ENCODE results near the gene HSPA1L.
"Not testable (repeated sequence)": the region's sequence is repeated elsewhere in the genome, so short reads cannot be mapped to it uniquely, and the experiment has no call there.

Gene HSPA1L

GRCh38 chr6:31813465-31813849, 1.6 kb downstream of the HSPA1L start:
- no peak for DNase-seq (ENCODE audit: low spot score)

DNA sequence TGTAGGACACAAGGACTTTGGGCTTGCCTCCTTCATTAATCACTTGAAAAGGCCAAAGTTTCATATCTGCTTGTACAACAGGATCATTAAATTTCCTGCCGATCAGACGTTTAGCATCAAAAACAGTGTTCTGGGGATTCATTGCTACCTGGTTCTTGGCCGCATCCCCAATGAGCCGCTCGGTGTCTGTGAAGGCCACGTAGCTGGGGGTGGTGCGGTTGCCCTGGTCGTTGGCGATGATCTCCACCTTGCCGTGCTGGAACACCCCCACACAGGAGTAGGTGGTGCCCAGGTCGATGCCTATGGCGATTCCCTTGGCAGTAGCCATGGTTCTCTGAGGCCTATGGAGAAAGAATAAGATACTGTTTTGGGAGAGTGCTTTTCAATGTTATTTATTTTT, 3.4 kb downstream of the HSPA1L start:
- DNase-seq (ENCODE audit: low spot score): no peak

GRCh38 chr6:31808599-31808998, 6.5 kb downstream of the HSPA1L start:
- not testable (repeated sequence) for DNase-seq (ENCODE audit: low spot score)

DNA sequence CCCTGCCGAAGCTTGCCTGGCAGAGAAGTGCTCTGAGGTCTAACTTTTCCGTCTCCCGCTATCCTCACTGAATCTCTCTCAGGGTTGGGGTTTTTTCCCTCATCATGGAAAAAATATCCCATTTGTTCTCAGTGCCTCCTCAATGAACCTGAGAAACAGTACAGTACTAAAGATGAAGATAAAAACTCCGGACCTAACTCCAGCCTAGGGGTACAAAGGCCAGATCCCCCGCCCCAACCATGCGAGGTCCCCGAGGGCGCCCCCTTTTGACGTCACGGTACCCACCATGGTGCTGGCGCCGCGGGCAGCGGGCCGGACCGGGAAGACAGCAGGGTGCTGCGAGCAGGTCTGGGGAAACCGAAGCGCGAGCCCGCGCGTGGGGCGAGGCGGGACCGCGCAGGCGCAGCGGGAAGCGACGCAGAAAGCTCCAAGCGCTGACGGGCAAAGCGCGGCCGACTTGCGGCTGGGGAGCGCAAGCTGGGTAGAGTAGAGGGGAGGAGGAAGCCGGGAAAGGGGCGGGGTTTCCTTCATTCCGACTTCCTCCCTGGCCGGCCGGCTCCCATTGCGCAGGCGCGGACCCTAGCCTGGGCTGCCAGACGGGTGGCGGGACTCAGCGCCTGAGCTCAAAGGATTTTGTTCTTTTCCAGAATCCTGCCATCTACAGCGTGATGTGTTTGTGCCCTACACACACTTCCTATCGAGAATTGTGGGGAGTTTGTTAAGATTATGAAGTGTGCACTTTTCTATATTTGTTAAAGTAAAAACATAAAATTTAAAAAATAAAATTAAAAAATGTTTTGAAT, 8.4 kb downstream of the HSPA1L start, which contains the start of gene LSM2:
Gene LSM2 (minus strand): TSS at position 497 of the 803 bp plus-strand sequence. CDS start 209 bp downstream, at position 288.
- peak; percentile 96 for DNase-seq (ENCODE audit: low spot score)

GRCh38 chr6:31805939-31806469, 9.1 kb downstream of the HSPA1L start:
- DNase-seq (ENCODE audit: low spot score): no peak

DNA sequence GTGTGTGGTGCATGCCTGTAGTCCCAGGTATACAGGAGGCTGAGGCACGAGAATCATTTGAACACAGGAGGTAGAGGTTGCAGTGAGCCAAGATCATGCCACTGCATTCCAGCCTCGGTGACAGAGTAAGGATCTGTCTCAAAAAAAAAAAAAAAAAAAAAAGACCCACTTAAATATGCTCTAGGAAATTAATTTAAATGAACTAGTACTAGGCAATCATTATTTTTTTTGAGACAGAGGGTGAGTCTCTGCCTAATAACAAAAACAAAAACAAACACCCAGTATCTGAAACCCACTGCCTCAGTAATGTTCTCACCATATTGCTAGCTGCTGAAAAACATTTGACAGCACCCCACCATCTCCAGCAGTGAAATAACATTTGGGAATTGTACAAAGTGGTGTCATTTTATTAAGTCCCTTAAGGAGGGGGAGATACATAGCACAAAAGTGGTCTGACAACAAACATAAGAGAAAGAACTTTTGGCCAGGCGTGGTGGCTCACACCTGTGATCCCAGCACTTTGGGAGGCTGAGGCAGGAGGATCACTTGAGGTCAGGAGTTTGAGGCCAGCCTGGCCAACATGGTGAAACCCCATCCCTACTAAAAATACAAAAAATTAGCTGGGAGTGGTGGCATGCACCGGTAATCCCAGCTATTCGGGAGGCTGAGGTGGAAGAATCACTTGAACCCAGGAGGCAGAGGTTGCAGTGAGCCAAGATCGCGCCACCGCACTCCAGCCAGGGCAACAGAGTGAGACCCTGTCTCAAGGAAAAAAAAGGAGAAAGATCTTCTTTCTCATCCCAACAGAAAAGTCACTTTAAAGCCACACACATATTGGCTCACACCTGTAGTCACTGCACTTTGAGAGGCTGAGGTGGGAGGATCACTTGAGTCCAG, 13.8 kb downstream of the HSPA1L start:
- DNase-seq (ENCODE audit: low spot score): not testable (repeated sequence)

DNA sequence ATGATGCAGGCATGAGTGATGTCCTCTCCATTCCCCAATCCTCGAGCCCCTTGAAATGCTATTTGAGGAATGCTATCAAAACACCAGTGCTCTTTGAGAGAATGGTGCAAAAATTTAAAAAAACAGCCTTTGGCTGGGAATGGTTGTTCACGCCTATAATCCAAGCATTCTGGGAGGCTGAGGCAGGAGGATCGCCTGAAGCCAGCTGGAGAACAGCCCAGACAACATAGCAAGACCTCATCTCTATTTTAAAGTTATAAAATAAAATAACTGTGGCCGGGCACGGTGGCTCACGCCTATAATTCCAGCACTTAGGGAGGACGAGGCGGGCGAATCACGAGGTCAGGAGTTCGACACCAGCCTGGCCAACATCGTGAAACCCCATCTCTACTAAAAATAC, 15.3 kb downstream of the HSPA1L start:
- no peak for DNase-seq (ENCODE audit: low spot score)

GRCh38 chr6:31797588-31797987, 17.5 kb downstream of the HSPA1L start:
- no peak for DNase-seq (ENCODE audit: low spot score)

DNA sequence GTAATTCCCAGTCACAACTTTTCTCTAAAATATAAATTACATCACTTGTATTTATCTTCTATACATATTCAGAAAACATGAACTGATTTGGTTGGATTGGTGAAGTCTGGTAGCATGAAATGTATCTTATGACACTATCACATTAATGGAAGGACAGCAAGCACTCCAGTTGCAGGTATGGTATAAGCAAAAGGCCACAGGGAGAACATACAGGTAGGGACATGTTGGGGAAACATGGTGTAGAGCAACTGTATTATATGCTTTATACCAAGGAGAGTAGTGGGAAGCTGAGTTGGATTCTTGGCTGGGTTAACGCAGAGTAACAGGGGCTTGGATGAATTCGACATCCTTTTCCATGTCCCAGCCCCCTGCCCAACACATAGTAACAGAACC, 18.1 kb downstream of the HSPA1L start:
- no peak for DNase-seq (ENCODE audit: low spot score)

- peak; percentile 94 for DNase-seq (ENCODE audit: low spot score)
Observed at GRCh38 chr6:31795616-31796298, 19.3 kb downstream of the HSPA1L start, which contains the start of gene VARS1. Gene VARS1 (minus strand): TSS chr6:31795752. CDS start chr6:31795217, 535 bp downstream.

DNA sequence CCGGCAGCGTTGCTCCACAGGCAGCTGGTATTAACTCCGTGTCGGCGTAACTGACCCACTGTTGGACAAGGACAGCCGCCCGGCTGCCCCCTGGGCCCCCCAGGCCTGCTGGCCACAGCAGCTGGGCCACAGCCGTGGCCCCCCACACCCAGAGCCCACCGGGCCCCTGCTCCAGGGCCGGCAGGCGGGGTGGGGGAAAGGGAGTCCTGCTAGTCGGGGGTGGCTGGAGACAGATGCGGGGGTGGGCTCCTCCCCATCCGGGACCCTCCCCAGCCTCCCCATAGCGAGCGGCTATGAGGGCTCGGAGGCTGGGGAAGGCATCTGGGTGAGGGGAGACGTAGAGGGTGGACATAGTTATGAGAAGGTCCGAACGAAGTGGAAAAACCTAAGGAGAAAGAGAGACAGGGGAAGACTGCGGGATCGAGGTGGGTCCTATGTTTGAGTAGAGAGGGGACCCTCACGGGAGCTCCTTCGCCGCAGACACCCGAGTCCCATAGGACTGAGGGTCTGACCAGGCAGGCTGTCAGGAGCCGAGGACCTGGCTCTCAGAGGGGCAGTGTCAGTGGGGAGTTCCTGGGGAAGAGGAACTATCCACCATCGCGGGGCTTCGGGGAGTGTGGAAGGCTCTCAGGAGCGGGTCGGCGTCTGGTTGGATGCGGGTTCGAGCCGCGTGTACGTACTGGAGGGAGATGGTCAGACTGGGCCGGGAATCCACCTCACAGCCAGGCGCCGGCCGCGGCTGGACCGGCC, 20.0 kb downstream of the HSPA1L start:
- DNase-seq (ENCODE audit: low spot score): no peak

DNA sequence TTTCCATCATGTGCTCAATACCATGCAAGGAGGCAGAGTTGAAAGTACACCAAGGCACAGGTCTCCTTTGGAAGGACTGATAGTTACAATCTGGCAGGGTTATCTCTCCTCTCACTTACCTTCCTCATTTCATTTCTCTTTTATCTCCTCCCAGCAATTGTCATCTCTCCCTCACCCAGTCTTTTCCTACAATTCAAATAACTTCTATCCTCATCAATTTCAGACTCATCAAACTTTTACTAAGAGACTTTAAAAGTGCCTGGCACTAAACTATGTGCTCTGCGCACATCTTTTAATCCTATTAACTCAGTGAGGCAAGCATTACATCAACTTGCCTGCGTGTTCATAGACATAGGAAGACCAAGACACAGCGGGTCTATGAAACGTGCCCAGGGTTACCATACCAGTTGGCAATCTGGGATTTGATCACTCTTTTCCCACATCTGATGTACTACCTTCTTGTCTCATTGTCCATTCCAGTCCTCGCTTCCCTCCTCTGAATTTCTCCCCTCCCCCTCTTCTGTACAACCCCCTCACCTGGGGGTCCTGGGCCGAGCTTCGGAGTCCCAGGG, 20.7 kb downstream of the HSPA1L start:
- peak; percentile 76 for DNase-seq (ENCODE audit: low spot score)

- DNase-seq (ENCODE audit: low spot score): not testable (repeated sequence)
Observed at GRCh38 chr6:31793927-31794245, 21.2 kb downstream of the HSPA1L start.

GRCh38 chr6:31792761-31793171, 22.3 kb downstream of the HSPA1L start:
- peak; percentile 91 for DNase-seq (ENCODE audit: low spot score)

- no peak for DNase-seq (ENCODE audit: low spot score)
Observed at GRCh38 chr6:31792090-31792374, 23.1 kb downstream of the HSPA1L start.

DNA sequence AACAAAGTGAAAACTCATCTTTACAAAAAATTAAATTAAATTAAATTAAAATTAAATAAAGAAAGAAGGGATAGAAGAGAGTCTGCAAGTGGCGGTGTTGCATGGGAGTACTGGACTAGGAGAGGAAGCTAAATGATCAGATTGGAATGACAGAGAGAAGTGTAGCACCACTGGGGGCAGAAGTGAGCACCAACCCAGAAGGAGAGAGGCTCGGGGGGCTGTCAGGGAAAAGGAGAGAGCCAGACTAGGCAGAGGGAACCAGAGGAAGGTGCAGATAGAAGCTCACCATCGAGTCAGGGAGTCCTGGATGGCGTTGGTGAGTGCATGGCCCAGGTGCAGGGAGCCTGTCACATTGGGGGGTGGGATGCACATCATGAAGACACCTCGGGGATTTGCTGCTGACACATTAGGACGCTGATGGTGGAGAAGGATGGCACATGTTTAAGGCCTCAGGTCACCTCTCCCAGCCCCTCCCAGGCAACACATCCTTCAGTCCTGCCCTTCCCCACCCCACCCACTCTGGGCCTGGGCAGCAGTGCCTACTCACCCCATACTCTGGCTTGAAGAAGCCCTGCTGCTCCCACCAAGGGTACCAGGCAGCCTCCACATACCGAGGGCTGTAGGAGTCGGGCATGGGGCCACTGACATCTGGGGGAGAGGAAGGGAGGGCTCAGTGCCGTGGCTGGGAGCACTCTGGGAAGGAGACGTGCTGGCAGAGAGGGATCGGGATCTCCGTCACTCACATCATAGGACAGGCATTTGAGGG, 23.6 kb downstream of the HSPA1L start:
- peak; percentile 77 for DNase-seq (ENCODE audit: low spot score)

- no peak for DNase-seq (ENCODE audit: low spot score)
Observed at GRCh38 chr6:31785475-31785874, 29.6 kb downstream of the HSPA1L start.

DNA sequence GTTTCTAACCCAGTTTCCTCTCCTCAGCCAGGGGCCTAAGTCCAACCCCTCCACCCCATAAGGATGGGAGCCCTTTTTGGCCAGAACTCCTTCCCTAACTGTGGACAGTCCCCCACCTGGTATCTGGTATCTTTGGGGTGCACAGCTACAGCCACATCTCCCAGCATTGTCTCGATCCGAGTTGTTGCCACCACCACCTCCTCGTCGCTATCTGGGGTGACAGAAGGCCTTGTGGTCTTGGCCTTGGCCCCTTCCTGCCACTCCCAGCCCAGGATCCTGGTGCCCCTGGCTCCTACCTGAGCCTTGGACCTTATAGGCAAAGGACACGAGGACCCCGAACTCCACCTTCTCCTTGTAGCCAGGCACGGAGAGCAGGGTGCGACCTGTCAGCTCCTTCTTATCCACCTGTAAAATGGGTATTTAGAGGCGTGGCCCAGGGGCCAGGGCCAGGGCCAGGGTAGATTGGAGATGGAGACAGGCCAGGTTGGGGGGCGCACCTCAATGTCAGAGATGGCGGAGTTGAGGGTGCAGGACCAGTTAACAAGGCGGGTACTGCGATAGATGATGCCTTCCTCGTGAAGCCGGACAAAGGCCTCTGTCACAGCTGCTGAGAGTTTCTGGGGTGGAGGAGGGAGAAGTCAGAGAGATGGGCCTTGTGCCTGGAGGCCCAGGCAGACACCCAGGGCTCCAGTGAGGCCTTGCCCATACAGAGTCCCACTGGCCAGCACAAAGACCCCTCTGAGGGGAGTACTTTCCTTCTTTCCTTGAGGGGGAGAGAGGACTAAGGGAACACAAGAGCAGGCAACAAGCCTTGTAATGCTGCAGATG, 30.8 kb downstream of the HSPA1L start:
- DNase-seq (ENCODE audit: low spot score): no peak

- no peak for DNase-seq (ENCODE audit: low spot score)
Observed at GRCh38 chr6:31782126-31782855, 32.8 kb downstream of the HSPA1L start.
